Neural cell (in vitro differentiated cells): Measurements from ENCODE around the gene MYO3A. TPM values are rescaled to one million over a fixed set of nuclear protein-coding genes. Genes with fewer than 3 reads are reported as not detected.

Experiments used
- H2AFZ ChIP-seq: fragments of 200-600, 300-800 bp; sonication (generic), shearing (Covaris generic); 2 replicates; pipeline ENCODE4 v1.6.0; 2014; ENCODE audit warnings: low read depth, mild to moderate bottlenecking, antibody characterized with exemption, low read length, moderate library complexity
- H3F3A ChIP-seq: fragments of 200-600 bp; shearing (Covaris generic); 2 replicates; pipeline ENCODE4 v1.6.1; 2016; ENCODE audit warnings: mild to moderate bottlenecking, moderate library complexity, mixed read lengths, antibody characterized with exemption, low read length; ENCODE audit not compliant: insufficient read depth, poor library complexity, severe bottlenecking
- H3K27ac ChIP-seq: fragments of 200-600, 300-800 bp; sonication (generic), shearing (Covaris generic); 2 replicates; pipeline ENCODE4 v1.5.1; 2014; ENCODE audit warnings: mild to moderate bottlenecking, low read length, moderate library complexity
- H3K27me3 ChIP-seq: fragments of 300-800, 200-600 bp; sonication (generic), shearing (Covaris generic); 2 replicates; pipeline ENCODE4 v1.6.0; 2014; ENCODE audit warnings: mild to moderate bottlenecking, low read depth, low read length, moderate library complexity; ENCODE audit not compliant: insufficient read depth
- H3K36me3 ChIP-seq: fragments of 300-800, 200-600 bp; sonication (generic), shearing (Covaris generic); 2 replicates; pipeline ENCODE4 v1.5.1; 2014; ENCODE audit warnings: mild to moderate bottlenecking, antibody characterized with exemption, low read length, moderate library complexity; ENCODE audit not compliant: insufficient read depth
- H3K4me2 ChIP-seq: fragments of 300-800, 200-600 bp; sonication (generic), shearing (Covaris generic); 2 replicates; pipeline ENCODE4 v1.6.0; 2014; ENCODE audit warnings: mild to moderate bottlenecking, low read length
- H3K4me3 ChIP-seq: fragments of 300-800, 200-600 bp; sonication (generic), shearing (Covaris generic); 2 replicates; pipeline ENCODE4 v1.5.1; 2014; ENCODE audit warnings: mild to moderate bottlenecking, low read length, moderate library complexity
- H3K79me2 ChIP-seq: fragments of 200-600 bp; shearing (Covaris generic); replicated peaks from 2 replicates; pipeline ENCODE4 v1.6.0; 2014; ENCODE audit warnings: mild to moderate bottlenecking, low read length, moderate library complexity; ENCODE audit not compliant: insufficient read depth
- H3K9ac ChIP-seq: fragments of 300-800, 200-600 bp; sonication (generic), shearing (Covaris generic); 2 replicates; pipeline ENCODE4 v1.6.1; 2016; ENCODE audit warnings: mild to moderate bottlenecking, low read length, mixed read lengths
- H3K9me2 ChIP-seq: fragments of 200-600 bp; shearing (Covaris generic); 2 replicates; pipeline ENCODE4 v1.6.1; 2016; ENCODE audit warnings: mild to moderate bottlenecking, low read length, mixed read lengths; ENCODE audit not compliant: insufficient read depth
- H3K9me3 ChIP-seq: fragments of 200-600, 300-800 bp; sonication (generic), shearing (Covaris generic); 2 replicates; pipeline ENCODE4 v1.6.1; 2016; ENCODE audit warnings: mild to moderate bottlenecking, mixed run types, low read length, moderate library complexity, mixed read lengths
- H4K20me1 ChIP-seq: fragments of 200-600 bp; shearing (Covaris generic); 2 replicates; pipeline ENCODE4 v1.6.1; 2016; ENCODE audit warnings: mild to moderate bottlenecking, mixed run types; ENCODE audit not compliant: insufficient read depth
- EP300 ChIP-seq: fragments of 450-650 bp; conservative IDR thresholded peaks from 2 replicates; pipeline ENCODE4 v1.6.1; 2014; ENCODE audit warnings: antibody characterized with exemption, mild to moderate bottlenecking, moderate library complexity; ENCODE audit not compliant: poor library complexity, severe bottlenecking
- EZH2 ChIP-seq: fragments of 200-600, 300-800 bp; shearing (Covaris generic), sonication (generic); IDR thresholded peaks from 2 replicates; pipeline ENCODE4 v1.6.1; 2014; ENCODE audit warnings: antibody characterized with exemption, low read length, borderline replicate concordance, mild to moderate bottlenecking; ENCODE audit not compliant: insufficient read depth, poor library complexity, severe bottlenecking
- MXI1 ChIP-seq: fragments of 450-650 bp; conservative IDR thresholded peaks from 2 replicates; pipeline ENCODE4 v1.6.1; 2014; ENCODE audit warnings: antibody characterized with exemption, mild to moderate bottlenecking; ENCODE audit not compliant: poor library complexity, severe bottlenecking
- POLR2AphosphoS5 ChIP-seq: IDR thresholded peaks from 2 replicates; pipeline ENCODE4 v1.6.1; 2012
- RAD21 ChIP-seq: fragments of 450-650 bp; conservative IDR thresholded peaks from 2 replicates; pipeline ENCODE4 v1.6.1; 2014; ENCODE audit warnings: antibody characterized with exemption, mild to moderate bottlenecking, moderate library complexity
- SMC3 ChIP-seq: fragments of 450-650 bp; conservative IDR thresholded peaks from 2 replicates; pipeline ENCODE4 v1.6.1; 2014; ENCODE audit warnings: antibody characterized with exemption, mild to moderate bottlenecking, moderate library complexity; ENCODE audit not compliant: poor library complexity
- TAF1 ChIP-seq: IDR thresholded peaks from 2 replicates; pipeline ENCODE4 v1.6.1; 2012; ENCODE audit warnings: low read depth
- polyA minus RNA-seq: library from RNA; depleted of rRNA, polyadenylated mRNA; stranded (reverse); fragments of >200 nt; gene quantifications from 2 replicates; pipeline ENCODE4 v1.2.3, GENCODE V29; 2014
- polyA plus RNA-seq: library from polyadenylated mRNA; depleted of rRNA; stranded (reverse); fragments of >200 nt; gene quantifications from 2 replicates; pipeline ENCODE4 v1.2.3, GENCODE V29; 2014
- TF ChIP-seq, protein P1 (sequence below): fragments of 450-650 bp; IDR thresholded peaks from 2 replicates; pipeline ENCODE4 v1.5.1; 2014; ENCODE audit warnings: antibody characterized with exemption, mild to moderate bottlenecking, moderate library complexity; ENCODE audit not compliant: poor library complexity, severe bottlenecking
- TF ChIP-seq, protein P2 (sequence below): IDR thresholded peaks from 2 replicates; pipeline ENCODE4 v1.6.1; 2012; ENCODE audit warnings: borderline replicate concordance

MYO3A gene, protein sequence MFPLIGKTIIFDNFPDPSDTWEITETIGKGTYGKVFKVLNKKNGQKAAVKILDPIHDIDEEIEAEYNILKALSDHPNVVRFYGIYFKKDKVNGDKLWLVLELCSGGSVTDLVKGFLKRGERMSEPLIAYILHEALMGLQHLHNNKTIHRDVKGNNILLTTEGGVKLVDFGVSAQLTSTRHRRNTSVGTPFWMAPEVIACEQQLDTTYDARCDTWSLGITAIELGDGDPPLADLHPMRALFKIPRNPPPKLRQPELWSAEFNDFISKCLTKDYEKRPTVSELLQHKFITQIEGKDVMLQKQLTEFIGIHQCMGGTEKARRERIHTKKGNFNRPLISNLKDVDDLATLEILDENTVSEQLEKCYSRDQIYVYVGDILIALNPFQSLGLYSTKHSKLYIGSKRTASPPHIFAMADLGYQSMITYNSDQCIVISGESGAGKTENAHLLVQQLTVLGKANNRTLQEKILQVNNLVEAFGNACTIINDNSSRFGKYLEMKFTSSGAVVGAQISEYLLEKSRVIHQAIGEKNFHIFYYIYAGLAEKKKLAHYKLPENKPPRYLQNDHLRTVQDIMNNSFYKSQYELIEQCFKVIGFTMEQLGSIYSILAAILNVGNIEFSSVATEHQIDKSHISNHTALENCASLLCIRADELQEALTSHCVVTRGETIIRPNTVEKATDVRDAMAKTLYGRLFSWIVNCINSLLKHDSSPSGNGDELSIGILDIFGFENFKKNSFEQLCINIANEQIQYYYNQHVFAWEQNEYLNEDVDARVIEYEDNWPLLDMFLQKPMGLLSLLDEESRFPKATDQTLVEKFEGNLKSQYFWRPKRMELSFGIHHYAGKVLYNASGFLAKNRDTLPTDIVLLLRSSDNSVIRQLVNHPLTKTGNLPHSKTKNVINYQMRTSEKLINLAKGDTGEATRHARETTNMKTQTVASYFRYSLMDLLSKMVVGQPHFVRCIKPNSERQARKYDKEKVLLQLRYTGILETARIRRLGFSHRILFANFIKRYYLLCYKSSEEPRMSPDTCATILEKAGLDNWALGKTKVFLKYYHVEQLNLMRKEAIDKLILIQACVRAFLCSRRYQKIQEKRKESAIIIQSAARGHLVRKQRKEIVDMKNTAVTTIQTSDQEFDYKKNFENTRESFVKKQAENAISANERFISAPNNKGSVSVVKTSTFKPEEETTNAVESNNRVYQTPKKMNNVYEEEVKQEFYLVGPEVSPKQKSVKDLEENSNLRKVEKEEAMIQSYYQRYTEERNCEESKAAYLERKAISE (N-terminal part only)
- 3.0 and 4.1 TPM in 2 replicates for polyA plus RNA-seq
- 4.9 and 6.7 TPM in 2 replicates for polyA minus RNA-seq

DNA sequence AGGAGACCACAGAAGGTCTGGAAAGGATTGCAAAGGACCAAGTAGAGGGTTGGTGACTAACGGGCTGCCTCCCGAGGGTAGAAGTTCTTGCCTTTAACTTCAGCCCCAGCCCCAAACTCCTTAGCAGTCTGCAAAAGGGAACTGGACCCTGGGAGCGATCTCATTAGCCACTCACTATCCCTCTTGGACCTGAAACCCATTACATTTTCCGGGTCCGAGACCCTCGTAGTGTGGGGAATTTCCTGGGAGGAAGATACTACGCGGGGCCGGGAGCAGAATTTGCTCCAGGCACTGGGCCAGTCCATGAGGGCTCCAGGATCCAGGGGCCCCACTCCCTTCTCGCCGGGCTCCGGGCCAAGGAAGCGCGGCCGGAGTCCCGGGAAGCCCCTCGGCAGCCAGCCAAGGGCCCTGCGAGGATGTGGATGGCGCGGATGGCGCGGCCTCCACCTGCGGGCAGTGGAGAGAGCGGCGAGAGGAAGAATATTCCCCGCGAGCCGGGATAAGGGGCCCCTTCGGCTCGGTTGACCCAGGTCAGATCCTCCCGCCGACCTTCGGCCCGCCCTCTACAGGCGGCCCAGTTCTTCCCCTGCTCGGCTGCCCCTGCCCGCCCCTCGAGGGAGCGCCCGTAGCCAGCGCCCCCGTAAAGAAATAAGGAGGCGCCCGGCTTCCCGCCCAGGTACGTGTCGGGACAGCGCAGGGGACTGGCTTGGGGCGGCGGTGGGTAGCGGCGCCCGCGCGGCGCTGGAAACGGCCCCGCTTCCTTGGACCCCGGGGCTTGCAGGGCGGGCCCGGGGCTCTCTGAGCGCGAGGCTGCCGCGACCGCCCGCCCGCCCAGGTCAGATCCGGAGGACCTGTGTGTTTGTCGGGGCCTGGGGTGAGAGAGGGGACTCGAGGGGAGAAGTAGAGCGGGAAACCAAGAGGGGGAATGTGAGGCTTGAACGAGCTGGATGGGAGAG, at the start of gene MYO3A:
MYO3A (plus strand) TSS at position 577 of the 956 bp plus-strand sequence. CDS start 17,882 bp downstream, outside the sequence.
- TF ChIP-seq EP300 (no peak), SMC3 (no peak)
- no peaks in the 10 kb centered on the region for H4K20me1 ChIP-seq
- H3K27ac ChIP-seq: no peak within 1 kb of the TSS
- H3K9me3 ChIP-seq: no peaks in the 10 kb centered on the region
- no peaks in the 10 kb centered on the region for H3K79me2 ChIP-seq
- H3K27me3 ChIP-seq: peaks cover 24% of the 10 kb centered on the region
- H3K4me2 ChIP-seq: peak within 1 kb of the TSS; percentile 7
- peak within 1 kb of the TSS; percentile 14 for H2AFZ ChIP-seq
- H3K36me3 ChIP-seq: no peaks in the 10 kb centered on the region
- H3K9ac ChIP-seq: peak within 1 kb of the TSS; percentile 51
- H3K4me3 ChIP-seq: peak within 1 kb of the TSS; percentile 62
- no peaks in the 10 kb centered on the region for H3F3A ChIP-seq
- H3K9me2 ChIP-seq: no peaks in the 10 kb centered on the region

DNA sequence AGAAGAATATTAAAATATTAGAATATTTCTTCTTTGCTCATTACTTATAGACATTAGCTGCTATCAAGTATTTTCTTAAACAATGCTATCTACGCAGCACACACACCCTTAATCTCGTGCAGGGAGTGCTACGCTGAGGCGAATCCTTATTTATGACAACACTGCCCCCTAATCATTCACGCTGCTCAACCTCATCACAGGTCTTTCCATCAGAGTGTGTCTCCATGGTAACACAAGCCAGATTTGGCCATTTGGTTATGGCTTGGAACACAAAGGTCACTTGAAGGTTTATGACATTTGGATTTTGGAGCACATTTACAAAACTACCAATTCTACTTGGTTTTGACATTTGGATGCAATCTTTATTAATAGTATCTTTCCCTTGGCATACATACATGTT, 45.4 kb upstream of the MYO3A start:
- Histone ChIP-seq H4K20me1 (no peaks in the 10 kb centered on the region), H3K4me3 (no peak overlapping the region), H2AFZ (no peak overlapping the region), H3K27ac (peak overlapping the region; percentile 29), H3K9ac (no peak overlapping the region), H3K36me3 (no peaks in the 10 kb centered on the region), H3K4me2 (no peak overlapping the region), H3F3A (no peaks in the 10 kb centered on the region), H3K9me3 (no peaks in the 10 kb centered on the region), H3K79me2 (no peaks in the 10 kb centered on the region), H3K27me3 (no peaks in the 10 kb centered on the region), H3K9me2 (no peaks in the 10 kb centered on the region)
- TF ChIP-seq POLR2AphosphoS5 (peak; percentile 34), TAF1 (no peak)
- TF ChIP-seq, protein P1, sequence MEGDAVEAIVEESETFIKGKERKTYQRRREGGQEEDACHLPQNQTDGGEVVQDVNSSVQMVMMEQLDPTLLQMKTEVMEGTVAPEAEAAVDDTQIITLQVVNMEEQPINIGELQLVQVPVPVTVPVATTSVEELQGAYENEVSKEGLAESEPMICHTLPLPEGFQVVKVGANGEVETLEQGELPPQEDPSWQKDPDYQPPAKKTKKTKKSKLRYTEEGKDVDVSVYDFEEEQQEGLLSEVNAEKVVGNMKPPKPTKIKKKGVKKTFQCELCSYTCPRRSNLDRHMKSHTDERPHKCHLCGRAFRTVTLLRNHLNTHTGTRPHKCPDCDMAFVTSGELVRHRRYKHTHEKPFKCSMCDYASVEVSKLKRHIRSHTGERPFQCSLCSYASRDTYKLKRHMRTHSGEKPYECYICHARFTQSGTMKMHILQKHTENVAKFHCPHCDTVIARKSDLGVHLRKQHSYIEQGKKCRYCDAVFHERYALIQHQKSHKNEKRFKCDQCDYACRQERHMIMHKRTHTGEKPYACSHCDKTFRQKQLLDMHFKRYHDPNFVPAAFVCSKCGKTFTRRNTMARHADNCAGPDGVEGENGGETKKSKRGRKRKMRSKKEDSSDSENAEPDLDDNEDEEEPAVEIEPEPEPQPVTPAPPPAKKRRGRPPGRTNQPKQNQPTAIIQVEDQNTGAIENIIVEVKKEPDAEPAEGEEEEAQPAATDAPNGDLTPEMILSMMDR: peak; percentile 35

DNA sequence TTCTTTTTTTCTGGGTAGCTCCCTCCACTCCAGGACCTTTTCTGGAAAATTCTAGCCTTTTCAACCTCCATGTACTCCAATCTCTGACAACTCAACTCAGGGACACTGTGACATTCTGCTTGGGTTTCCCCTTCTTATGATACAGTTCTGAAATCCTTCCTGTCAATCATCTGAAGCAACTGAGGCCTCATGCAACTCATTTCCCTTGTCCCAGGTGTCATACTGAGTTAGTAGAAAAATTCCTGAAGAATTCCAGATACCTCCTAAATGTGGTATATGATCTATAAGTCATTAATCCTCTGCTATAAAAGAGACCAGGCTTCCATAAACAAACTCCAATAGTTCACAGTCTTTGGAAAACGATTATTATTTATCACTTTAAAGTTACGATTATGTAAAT, 43.0 kb upstream of the MYO3A start:
- Histone ChIP-seq H3K4me3 (no peak overlapping the region), H4K20me1 (no peaks in the 10 kb centered on the region), H3K27me3 (no peaks in the 10 kb centered on the region), H2AFZ (no peak overlapping the region), H3F3A (no peaks in the 10 kb centered on the region), H3K9me2 (no peaks in the 10 kb centered on the region), H3K27ac (no peak overlapping the region), H3K9ac (no peak overlapping the region), H3K36me3 (no peaks in the 10 kb centered on the region), H3K9me3 (no peaks in the 10 kb centered on the region), H3K79me2 (no peaks in the 10 kb centered on the region), H3K4me2 (no peak overlapping the region)
- TF ChIP-seq EP300 (no peak), TAF1 (no peak), SMC3 (no peak), MXI1 (no peak), POLR2AphosphoS5 (no peak), EZH2 (no peak), RAD21 (no peak)
- TF ChIP-seq, protein P2, sequence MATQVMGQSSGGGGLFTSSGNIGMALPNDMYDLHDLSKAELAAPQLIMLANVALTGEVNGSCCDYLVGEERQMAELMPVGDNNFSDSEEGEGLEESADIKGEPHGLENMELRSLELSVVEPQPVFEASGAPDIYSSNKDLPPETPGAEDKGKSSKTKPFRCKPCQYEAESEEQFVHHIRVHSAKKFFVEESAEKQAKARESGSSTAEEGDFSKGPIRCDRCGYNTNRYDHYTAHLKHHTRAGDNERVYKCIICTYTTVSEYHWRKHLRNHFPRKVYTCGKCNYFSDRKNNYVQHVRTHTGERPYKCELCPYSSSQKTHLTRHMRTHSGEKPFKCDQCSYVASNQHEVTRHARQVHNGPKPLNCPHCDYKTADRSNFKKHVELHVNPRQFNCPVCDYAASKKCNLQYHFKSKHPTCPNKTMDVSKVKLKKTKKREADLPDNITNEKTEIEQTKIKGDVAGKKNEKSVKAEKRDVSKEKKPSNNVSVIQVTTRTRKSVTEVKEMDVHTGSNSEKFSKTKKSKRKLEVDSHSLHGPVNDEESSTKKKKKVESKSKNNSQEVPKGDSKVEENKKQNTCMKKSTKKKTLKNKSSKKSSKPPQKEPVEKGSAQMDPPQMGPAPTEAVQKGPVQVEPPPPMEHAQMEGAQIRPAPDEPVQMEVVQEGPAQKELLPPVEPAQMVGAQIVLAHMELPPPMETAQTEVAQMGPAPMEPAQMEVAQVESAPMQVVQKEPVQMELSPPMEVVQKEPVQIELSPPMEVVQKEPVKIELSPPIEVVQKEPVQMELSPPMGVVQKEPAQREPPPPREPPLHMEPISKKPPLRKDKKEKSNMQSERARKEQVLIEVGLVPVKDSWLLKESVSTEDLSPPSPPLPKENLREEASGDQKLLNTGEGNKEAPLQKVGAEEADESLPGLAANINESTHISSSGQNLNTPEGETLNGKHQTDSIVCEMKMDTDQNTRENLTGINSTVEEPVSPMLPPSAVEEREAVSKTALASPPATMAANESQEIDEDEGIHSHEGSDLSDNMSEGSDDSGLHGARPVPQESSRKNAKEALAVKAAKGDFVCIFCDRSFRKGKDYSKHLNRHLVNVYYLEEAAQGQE: no peak
